RWPE2 (cell line): Measurements from ENCODE around the gene EVI2B.
"Not testable (repeated sequence)": the region's sequence is repeated elsewhere in the genome, so short reads cannot be mapped to it uniquely, and the experiment has no call there.

ENCODE experiments used
- ATAC-seq: fragments of 200-7000 bp; cut with Tn5 transposase; 3 replicates; pipeline ENCODE4 v1.9.1; 2021; ENCODE audit warnings: low read depth
- DNase-seq: peaks from one replicate; pipeline ENCODE4 v3.0.0-alpha.2; 2020; ENCODE audit warnings: low spot score
- H3K27ac ChIP-seq: fragments of 450-650 bp; 2 replicates; pipeline ENCODE4 v1.5.1; 2017; ENCODE audit warnings: mild to moderate bottlenecking; ENCODE audit not compliant: poor library complexity, severe bottlenecking
- H3K27me3 ChIP-seq: fragments of 250-450 bp; sonication (Bioruptor Pico); 2 replicates; pipeline ENCODE4 v1.5.1; 2021; ENCODE audit warnings: mild to moderate bottlenecking, moderate library complexity; ENCODE audit not compliant: insufficient read depth, poor library complexity, severe bottlenecking
- H3K36me3 ChIP-seq: fragments of 250-450 bp; sonication (Bioruptor Pico); 2 replicates; pipeline ENCODE4 v1.5.1; 2020; ENCODE audit warnings: low read depth, mild to moderate bottlenecking, moderate library complexity
- H3K4me1 ChIP-seq: fragments of 250-450 bp; sonication (Bioruptor Pico); 2 replicates; pipeline ENCODE4 v1.5.1; 2021; ENCODE audit warnings: mild to moderate bottlenecking, moderate library complexity; ENCODE audit not compliant: insufficient read depth, poor library complexity, severe bottlenecking
- H3K4me3 ChIP-seq: fragments of 250-450 bp; sonication (Bioruptor Pico); 2 replicates; pipeline ENCODE4 v1.5.1; 2021; ENCODE audit warnings: mild to moderate bottlenecking, moderate library complexity; ENCODE audit not compliant: severe bottlenecking
- H3K9me3 ChIP-seq: fragments of 250-450 bp; sonication (Bioruptor Pico); 2 replicates; pipeline ENCODE4 v1.5.1; 2021; ENCODE audit warnings: mild to moderate bottlenecking, moderate library complexity; ENCODE audit not compliant: severe bottlenecking
- CTCF ChIP-seq: fragments of 450-650 bp; IDR thresholded peaks from one replicate; pipeline ENCODE4 v1.5.1; 2017; ENCODE audit warnings: mild to moderate bottlenecking, moderate library complexity; ENCODE audit not compliant: poor library complexity, severe bottlenecking

The EVI2B gene

GRCh38 chr17:31266042-31266441 is 47.8 kb downstream of the EVI2B start:
- ATAC-seq (no peak), DNase-seq (no peak)
- peak; percentile 43 for TF ChIP-seq CTCF
- Histone ChIP-seq H3K27me3 (no peaks in the 10 kb centered on the region), H3K9me3 (no peaks in the 10 kb centered on the region), H3K27ac (no peak overlapping the region), H3K4me1 (peaks cover 24% of the 10 kb centered on the region), H3K36me3 (peaks cover 46% of the 10 kb centered on the region), H3K4me3 (no peak overlapping the region)

- not testable (repeated sequence) for H3K4me3 ChIP-seq, H3K27ac ChIP-seq, DNase-seq, H3K4me1 ChIP-seq, H3K9me3 ChIP-seq, H3K27me3 ChIP-seq, ATAC-seq
- peaks cover 66% of the 10 kb centered on the region for H3K36me3 ChIP-seq
These were observed 50.9 kb downstream of the EVI2B start for GRCh38 chr17:31262923-31263322.

GRCh38 chr17:31261601-31262000 is 52.3 kb downstream of the EVI2B start:
- TF ChIP-seq CTCF = no peak
- Histone ChIP-seq H3K36me3 (peaks cover 71% of the 10 kb centered on the region), H3K4me3 (no peak overlapping the region), H3K4me1 (peaks cover 5% of the 10 kb centered on the region), H3K9me3 (no peaks in the 10 kb centered on the region), H3K27ac (no peak overlapping the region), H3K27me3 (no peaks in the 10 kb centered on the region)
- DNase-seq (no peak), ATAC-seq (no peak)

GRCh38 chr17:31260151-31260550 is 53.7 kb downstream of the EVI2B start:
- DNase-seq = no peak
- Histone ChIP-seq H3K36me3 (peaks cover 65% of the 10 kb centered on the region), H3K4me3 (no peak overlapping the region), H3K9me3 (no peaks in the 10 kb centered on the region), H3K27me3 (no peaks in the 10 kb centered on the region), H3K27ac (no peak overlapping the region), H3K4me1 (peaks cover 5% of the 10 kb centered on the region)
- TF ChIP-seq CTCF = no peak
- ATAC-seq = no peak

- ATAC-seq = no peak
- no peak overlapping the region for H3K27ac ChIP-seq
These were observed 56.9 kb downstream of the EVI2B start for GRCh38 chr17:31256936-31257335.

More at GRCh38 chr17:31256936-31257335, 56.9 kb downstream of the EVI2B start:
- DNase-seq = no peak
- no peaks in the 10 kb centered on the region for H3K9me3 ChIP-seq
- H3K4me3 ChIP-seq = no peak overlapping the region
- no peaks in the 10 kb centered on the region for H3K27me3 ChIP-seq
- H3K4me1 ChIP-seq = peaks cover 9% of the 10 kb centered on the region
- TF ChIP-seq CTCF = no peak
- peaks cover 65% of the 10 kb centered on the region for H3K36me3 ChIP-seq
